G401.6 (cell line): ENCODE data around the gene NRCAM.
"Not testable (repeated sequence)": the region's sequence is repeated elsewhere in the genome, so short reads cannot be mapped to it uniquely, and the experiment has no call there.

ENCODE experiments used
- FAIRE-seq: peaks from 2 replicates; lab custom pipeline; 2012; peaks lifted over from hg19 to GRCh38; lab: Jason Lieb, UNC

NRCAM gene

GRCh38 chr7:108274447-108274846, 181.8 kb downstream of the NRCAM start:
- not testable (repeated sequence) for FAIRE-seq

GRCh38 chr7:108272891-108273290, 183.3 kb downstream of the NRCAM start:
- FAIRE-seq: not testable (repeated sequence)

- FAIRE-seq: no peak
These were observed 185.7 kb downstream of the NRCAM start for GRCh38 chr7:108270385-108271015.

- no peak for FAIRE-seq
These were observed 187.9 kb downstream of the NRCAM start for GRCh38 chr7:108268200-108268820.

- no peak for FAIRE-seq
These were observed 188.6 kb downstream of the NRCAM start for GRCh38 chr7:108267615-108268014.

GRCh38 chr7:108266491-108266890, 189.7 kb downstream of the NRCAM start:
- FAIRE-seq: no peak

DNA sequence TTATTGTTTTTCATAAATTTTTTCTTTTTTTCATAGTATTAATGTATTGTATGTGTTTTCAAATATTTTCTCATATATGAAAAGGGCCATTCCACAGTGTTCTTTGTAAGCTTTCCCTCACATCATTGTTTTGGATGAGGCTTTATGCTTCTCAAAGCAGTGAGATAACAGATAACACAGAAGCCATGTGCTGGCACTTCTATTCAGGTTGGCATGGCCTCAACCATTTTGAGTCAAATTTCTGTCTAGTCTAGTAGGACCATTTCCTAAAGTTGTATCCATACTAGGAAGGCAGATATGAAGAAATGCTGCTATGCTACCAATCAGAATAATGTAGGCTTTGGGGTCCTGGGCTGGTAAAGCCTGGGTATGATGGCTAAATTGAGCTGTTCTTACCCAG, 190.2 kb downstream of the NRCAM start:
- FAIRE-seq: no peak

- FAIRE-seq: no peak
These were observed 191.2 kb downstream of the NRCAM start for GRCh38 chr7:108265007-108265406.

DNA sequence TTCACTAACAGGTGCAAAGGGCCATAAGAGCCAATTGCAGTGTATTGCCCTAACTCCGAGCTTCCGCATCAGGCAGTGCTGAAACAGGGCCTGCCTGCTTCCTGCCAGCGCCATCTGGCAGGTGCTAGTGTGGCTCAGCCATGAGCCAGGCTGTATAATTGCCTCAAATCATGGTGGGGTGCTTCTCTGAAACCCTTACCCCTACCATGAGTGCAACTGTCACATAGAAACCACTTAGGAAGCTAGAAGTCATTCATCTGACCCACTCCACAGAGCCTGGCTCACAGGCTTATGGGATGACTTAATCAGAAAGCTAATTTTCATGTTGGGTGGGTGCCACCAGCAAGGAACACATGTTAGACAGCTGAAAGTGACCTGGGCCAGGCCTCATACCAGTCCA, 192.8 kb downstream of the NRCAM start:
- FAIRE-seq: no peak

DNA sequence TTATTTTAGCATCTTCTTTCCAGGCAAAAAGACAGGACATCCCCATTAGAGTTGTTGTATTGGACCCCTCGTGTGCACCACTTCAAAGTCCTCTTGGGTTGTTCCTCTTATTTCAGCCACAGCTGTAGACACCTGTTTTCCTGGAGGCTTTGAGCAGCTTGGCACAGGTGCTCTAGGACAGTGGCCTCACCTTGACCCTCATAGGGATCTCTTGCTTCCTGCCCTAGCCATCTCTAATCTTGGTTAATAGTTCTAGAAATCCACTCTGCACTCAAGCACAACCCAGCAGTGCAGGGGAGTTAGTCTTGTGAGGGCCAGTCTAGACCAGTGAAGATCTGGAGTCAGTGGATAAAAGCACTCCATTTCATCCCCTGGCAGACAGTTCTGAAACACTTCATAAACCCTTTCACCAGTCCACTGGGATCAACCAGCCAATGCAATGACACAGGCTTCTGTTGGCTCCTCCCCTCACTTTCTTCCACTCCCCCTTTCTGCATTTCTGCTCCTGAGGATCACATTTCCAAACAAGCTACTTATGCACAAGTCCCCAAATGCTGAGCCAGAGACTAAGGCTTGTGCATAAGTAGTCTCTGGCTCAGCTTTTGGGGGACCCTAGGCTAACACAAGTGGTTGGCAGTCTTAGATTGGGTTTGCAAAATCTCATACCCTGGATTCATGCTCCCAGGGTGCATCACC, 194.5 kb downstream of the NRCAM start:
- FAIRE-seq: no peak

DNA sequence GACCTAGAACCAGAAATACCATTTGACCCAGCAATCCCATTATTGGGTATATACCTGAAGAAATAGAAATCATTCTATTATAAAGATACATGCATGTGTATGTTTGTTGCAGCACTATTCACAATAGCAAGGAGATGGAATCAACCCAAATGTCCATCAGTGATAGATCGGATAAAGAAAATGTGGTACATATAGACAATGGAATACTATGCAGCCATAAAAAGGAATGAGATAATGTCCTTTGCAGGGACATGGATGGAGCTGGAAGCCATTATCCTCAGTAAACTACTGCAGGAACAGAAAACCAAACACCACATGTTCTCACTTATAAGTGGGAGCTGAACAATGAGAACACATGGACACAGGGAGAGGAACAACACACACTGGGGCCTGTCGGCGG, 196.8 kb downstream of the NRCAM start:
- not testable (repeated sequence) for FAIRE-seq

DNA sequence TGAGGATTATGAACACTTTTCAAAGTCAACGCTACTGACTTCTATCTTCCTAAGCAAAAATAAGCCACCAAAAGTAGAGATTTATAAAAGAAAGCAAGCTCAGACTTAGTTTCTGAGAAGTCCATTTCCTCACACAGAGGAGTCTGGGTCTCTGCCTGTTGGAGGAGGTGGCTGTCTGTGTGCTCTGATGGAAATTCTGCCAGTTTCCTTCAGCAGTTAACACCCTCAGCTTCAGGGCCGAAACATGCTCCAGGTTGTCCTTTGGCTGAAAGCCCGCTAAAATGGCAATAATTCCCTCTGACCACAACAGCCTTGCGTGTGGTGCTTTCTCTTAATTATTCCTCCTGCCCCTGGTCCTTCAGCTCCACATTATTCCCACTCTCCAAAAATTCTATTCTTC, 198.3 kb downstream of the NRCAM start:
- FAIRE-seq: no peak

GRCh38 chr7:108254259-108254658, 202.0 kb downstream of the NRCAM start:
- no peak for FAIRE-seq

DNA sequence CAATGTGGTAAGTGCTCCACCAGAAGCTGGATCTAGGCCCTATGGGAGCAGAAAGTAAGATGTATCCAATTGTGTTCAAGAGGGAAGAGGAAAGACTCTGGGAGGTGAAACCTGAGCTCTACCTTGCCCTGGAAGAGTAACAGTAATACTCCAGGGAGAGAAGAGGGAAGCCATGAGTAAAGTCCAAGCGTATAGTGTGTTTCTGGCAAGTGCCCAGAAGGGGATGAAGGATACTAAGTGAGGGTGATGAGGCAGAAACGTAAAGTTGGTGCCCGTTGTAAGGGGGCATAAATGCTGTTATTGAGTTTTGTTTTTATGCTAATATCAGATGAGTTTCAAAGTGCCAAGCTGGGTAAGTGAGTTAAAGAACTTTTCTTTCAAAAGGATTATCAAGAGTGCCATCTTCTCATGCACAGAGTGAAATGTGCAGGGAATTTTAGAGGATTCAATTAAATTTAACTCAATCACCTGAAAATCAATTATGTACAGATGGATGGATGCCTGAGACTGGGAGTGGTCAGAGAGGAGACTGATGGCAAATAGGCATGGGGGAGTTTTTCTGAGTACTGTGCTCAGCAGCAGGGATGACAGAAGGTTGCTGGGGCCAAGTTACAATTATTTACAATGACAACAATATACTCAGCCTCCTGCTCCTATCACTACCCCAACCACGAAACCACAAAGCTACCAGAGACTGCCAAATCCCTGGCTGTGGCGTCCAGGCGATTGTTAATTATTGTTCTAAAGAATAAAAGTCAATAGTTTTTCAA, 202.8 kb downstream of the NRCAM start:
- no peak for FAIRE-seq

DNA sequence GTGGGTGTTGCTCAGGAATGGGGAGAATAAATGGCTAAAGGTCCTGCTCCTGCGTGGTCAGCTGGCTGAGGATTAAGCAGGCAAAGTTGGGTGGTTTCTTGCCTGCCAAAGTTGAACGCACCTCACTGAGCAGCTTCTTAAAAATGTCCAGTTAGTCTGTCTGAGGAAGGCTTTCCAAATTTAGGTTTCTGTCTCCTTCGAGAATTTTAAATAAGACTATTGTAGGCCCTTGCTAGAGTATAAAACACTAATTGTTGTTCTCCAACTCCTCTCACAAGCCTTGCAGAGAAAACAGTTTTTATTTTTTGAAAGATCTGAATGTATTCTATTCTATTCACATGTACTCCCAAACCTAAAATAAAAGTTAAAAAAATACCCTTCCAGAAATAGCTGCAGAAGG, 204.1 kb downstream of the NRCAM start:
- FAIRE-seq: no peak

- FAIRE-seq: no peak
These were observed 204.5 kb downstream of the NRCAM start for GRCh38 chr7:108251700-108252099.

- no peak for FAIRE-seq
These were observed 206.8 kb downstream of the NRCAM start for GRCh38 chr7:108249453-108249852.

- no peak for FAIRE-seq
These were observed 207.4 kb downstream of the NRCAM start for GRCh38 chr7:108248821-108249220.

GRCh38 chr7:108248418-108248817, 207.8 kb downstream of the NRCAM start:
- no peak for FAIRE-seq

GRCh38 chr7:108247614-108248013, 208.6 kb downstream of the NRCAM start:
- no peak for FAIRE-seq

DNA sequence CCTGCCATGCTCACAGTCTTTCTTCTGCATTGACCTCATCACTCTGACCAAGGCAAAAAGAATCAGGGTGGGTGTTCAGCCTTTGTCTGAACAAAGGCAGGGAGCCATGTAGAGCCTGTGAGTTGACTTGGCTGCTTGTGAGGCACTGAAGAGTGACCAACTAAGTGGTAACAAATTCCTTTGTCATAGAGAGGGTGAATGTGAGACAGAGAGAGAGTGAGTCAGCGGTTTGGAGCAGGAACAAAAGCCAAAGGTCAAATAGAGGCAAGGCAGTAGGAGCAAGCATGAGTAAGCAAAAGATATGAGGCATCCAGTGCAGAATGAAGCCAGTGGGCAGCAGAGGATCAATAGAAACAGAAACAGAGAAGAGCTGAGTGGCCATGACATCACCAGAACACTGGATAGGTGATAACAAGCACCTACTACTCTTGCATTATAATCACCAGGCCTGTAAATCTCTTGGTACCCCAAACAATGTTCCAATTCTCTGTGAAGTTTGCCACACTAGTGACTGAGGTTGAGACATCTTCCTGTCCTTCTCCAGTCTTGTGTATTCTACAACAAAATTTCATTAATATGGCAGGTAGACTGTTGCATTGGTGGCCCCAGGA, 209.9 kb downstream of the NRCAM start:
- FAIRE-seq: no peak

- no peak for FAIRE-seq
These were observed 210.6 kb downstream of the NRCAM start for GRCh38 chr7:108245523-108246226.
